Prostate gland (tissue), 2 donors: Measurements from ENCODE around the gene DMD.

Experiments
- CTCF ChIP-seq, 4 experiments: fragments of 200-600 bp in 2 of 4; fragments of 450-650 bp in 2 of 4; sonication (generic) in 2 of 4; IDR thresholded peaks; 1 replicate in 3 of 4; 2 replicates in 1 of 4; pipeline ENCODE4 v1.5.1; 2016 to 2019; ENCODE audit warnings: antibody characterized with exemption in 4 of 4, mild to moderate bottlenecking in 2 of 4, moderate library complexity in 2 of 4
- POLR2A ChIP-seq: fragments of 450-650 bp; IDR thresholded peaks from one replicate; pipeline ENCODE4 v1.6.1; 2016; ENCODE audit warnings: antibody characterized with exemption, mild to moderate bottlenecking
- POLR2AphosphoS5 ChIP-seq: sonication (generic); formaldehyde crosslinking; IDR thresholded peaks from one replicate; pipeline ENCODE4 v1.6.1; 2017; ENCODE audit warnings: antibody characterized with exemption

- TF ChIP-seq CTCF (IDR thresholded peaks at IDR 0.05) (no peak), POLR2A (no peak), POLR2AphosphoS5 (no peak)
Measured at GRCh38 chrX:31429915-31430314, 1781.4 kb downstream of the DMD start.
